ENCODE data around the gene FBLN2.

The FBLN2 gene

DNA sequence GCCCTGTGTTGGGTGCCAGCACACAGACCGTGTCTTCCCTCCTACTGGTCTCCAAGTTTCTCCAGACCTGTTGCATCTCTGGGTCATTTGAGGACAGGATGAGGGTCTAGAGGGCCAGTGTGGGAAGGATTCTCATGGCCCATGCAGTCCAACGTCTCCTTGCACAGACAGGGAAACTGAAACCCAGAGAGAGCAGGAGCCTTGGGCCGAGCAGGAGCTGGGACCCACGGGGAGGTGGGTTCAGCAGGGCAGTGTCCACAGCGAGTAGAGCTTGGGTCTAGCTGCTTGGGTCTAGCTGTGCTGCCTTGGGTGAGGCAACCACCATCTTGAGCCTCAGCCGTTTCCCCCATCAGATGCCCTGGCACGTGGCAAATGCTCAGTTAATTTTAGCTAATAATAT is 36.5 kb upstream of the FBLN2 start:
- H2AFZ ChIP-seq (ENCODE audit: low read depth, low read length): no peak overlapping the region
- H3K27me3 ChIP-seq (ENCODE audit: low read depth, low read length): peaks cover 21% of the 10 kb centered on the region
- peaks cover 11% of the 10 kb centered on the region for H3K4me1 ChIP-seq (ENCODE audit: low read length)
- H3K27ac ChIP-seq (ENCODE audit: low read length): no peak overlapping the region
- H3K4me2 ChIP-seq (ENCODE audit: low read length): 0 out of 2 replicates have a peak overlapping the region, but pooled peaks have one; percentile 1
- no peaks in the 10 kb centered on the region for H3K36me3 ChIP-seq (replicated peaks; ENCODE audit: low read depth, low read length)
- H3K9ac ChIP-seq (ENCODE audit: low read length): no peak overlapping the region
- H3K4me3 ChIP-seq (ENCODE audit: low read length): no peak overlapping the region
- no peaks in the 10 kb centered on the region for H3K9me3 ChIP-seq (ENCODE audit: insufficient read depth, low read length)
- no peak for TF ChIP-seq EZH2phosphoT487 (IDR thresholded peaks at IDR 0.05; ENCODE audit: low read depth)
- TF ChIP-seq CTCF (IDR thresholded peaks at IDR 0.05; ENCODE audit: low read depth, low read length): no peak
- no peaks in the 10 kb centered on the region; the same call in 1 of the 2 replicates for H4K20me1 ChIP-seq (ENCODE audit: insufficient read depth, low read length)
- H3K79me2 ChIP-seq (ENCODE audit: low read length): no peaks in the 10 kb centered on the region

- no peaks in the 10 kb centered on the region for H3K9me3 ChIP-seq (ENCODE audit: insufficient read depth, low read length)
- no peak overlapping the region for H3K9ac ChIP-seq (ENCODE audit: low read length)
- H3K27me3 ChIP-seq (ENCODE audit: low read depth, low read length): peaks cover 21% of the 10 kb centered on the region
- no peaks in the 10 kb centered on the region for H4K20me1 ChIP-seq (ENCODE audit: insufficient read depth, low read length)
- H3K4me2 ChIP-seq (ENCODE audit: low read length): 0 out of 2 replicates have a peak overlapping the region, but pooled peaks have one; percentile 1
- no peak for TF ChIP-seq CTCF (IDR thresholded peaks at IDR 0.05; ENCODE audit: low read depth, low read length)
- TF ChIP-seq EZH2phosphoT487 (IDR thresholded peaks at IDR 0.05; ENCODE audit: low read depth): no peak
- H3K27ac ChIP-seq (ENCODE audit: low read length): no peak overlapping the region
- H2AFZ ChIP-seq (ENCODE audit: low read depth, low read length): no peak overlapping the region
- no peak overlapping the region for H3K4me3 ChIP-seq (ENCODE audit: low read length)
- no peaks in the 10 kb centered on the region for H3K79me2 ChIP-seq (ENCODE audit: low read length)
- peaks cover 11% of the 10 kb centered on the region for H3K4me1 ChIP-seq (ENCODE audit: low read length)
- H3K36me3 ChIP-seq (replicated peaks; ENCODE audit: low read depth, low read length): no peaks in the 10 kb centered on the region
Observed at GRCh38 chr3:13513051-13513912, 35.6 kb upstream of the FBLN2 start.

DNA sequence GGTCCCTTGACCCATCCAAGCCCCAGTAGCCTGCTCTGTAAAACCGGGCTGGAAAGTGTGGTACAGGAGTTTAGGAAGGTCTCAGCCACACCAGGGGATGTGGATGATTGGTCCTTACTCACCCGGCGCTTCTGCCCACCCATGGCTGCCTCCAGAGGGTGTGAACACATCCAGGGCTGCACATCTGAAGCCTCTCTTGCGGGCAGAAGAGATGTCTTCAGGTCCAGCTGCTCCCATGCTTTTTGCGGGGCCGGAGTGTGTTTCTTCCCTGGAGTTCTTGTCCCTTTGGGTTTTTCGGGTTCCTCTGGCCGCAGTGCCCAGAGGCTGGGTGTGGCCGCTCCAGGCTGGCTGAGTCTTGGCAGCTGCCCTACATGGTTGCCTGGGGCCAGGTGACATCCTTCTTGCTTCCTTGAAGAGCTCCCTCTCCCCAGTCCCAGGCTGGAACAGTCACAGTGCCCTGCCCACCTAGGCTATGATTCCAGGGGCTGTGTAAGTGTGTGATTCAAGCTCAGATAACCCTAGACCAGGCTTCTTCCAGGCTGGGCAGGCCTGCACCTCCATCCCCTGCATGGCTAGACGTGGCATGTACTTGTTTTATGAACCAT is 34.9 kb upstream of the FBLN2 start:
- H2AFZ ChIP-seq (ENCODE audit: low read depth, low read length): no peak overlapping the region
- no peaks in the 10 kb centered on the region for H4K20me1 ChIP-seq (ENCODE audit: insufficient read depth, low read length)
- H3K4me3 ChIP-seq (ENCODE audit: low read length): no peak overlapping the region
- peaks cover 11% of the 10 kb centered on the region for H3K4me1 ChIP-seq (ENCODE audit: low read length)
- no peaks in the 10 kb centered on the region for H3K79me2 ChIP-seq (ENCODE audit: low read length)
- peaks cover 21% of the 10 kb centered on the region for H3K27me3 ChIP-seq (ENCODE audit: low read depth, low read length)
- no peaks in the 10 kb centered on the region for H3K9me3 ChIP-seq (ENCODE audit: insufficient read depth, low read length)
- H3K27ac ChIP-seq (ENCODE audit: low read length): no peak overlapping the region
- no peak overlapping the region for H3K4me2 ChIP-seq (ENCODE audit: low read length)
- H3K9ac ChIP-seq (ENCODE audit: low read length): no peak overlapping the region
- TF ChIP-seq EZH2phosphoT487 (IDR thresholded peaks at IDR 0.05; ENCODE audit: low read depth): no peak
- no peak for TF ChIP-seq CTCF (IDR thresholded peaks at IDR 0.05; ENCODE audit: low read depth, low read length)
- H3K36me3 ChIP-seq (replicated peaks; ENCODE audit: low read depth, low read length): no peaks in the 10 kb centered on the region

GRCh38 chr3:13514639-13515435 is 34.1 kb upstream of the FBLN2 start:
- peaks cover 11% of the 10 kb centered on the region for H3K4me1 ChIP-seq (ENCODE audit: low read length)
- no peak overlapping the region for H3K27ac ChIP-seq (ENCODE audit: low read length)
- no peaks in the 10 kb centered on the region for H3K36me3 ChIP-seq (replicated peaks; ENCODE audit: low read depth, low read length)
- H2AFZ ChIP-seq (ENCODE audit: low read depth, low read length): no peak overlapping the region
- no peak overlapping the region for H3K4me3 ChIP-seq (ENCODE audit: low read length)
- no peaks in the 10 kb centered on the region for H4K20me1 ChIP-seq (ENCODE audit: insufficient read depth, low read length)
- no peaks in the 10 kb centered on the region for H3K79me2 ChIP-seq (ENCODE audit: low read length)
- peaks cover 21% of the 10 kb centered on the region for H3K27me3 ChIP-seq (ENCODE audit: low read depth, low read length)
- TF ChIP-seq CTCF (IDR thresholded peaks at IDR 0.05; ENCODE audit: low read depth, low read length) (no peak), EZH2phosphoT487 (IDR thresholded peaks at IDR 0.05; ENCODE audit: low read depth) (no peak)
- no peaks in the 10 kb centered on the region for H3K9me3 ChIP-seq (ENCODE audit: insufficient read depth, low read length)
- H3K9ac ChIP-seq (ENCODE audit: low read length): no peak overlapping the region
- no peak overlapping the region for H3K4me2 ChIP-seq (ENCODE audit: low read length)
